ENCODE measurements around the gene MEIOB.

DNA sequence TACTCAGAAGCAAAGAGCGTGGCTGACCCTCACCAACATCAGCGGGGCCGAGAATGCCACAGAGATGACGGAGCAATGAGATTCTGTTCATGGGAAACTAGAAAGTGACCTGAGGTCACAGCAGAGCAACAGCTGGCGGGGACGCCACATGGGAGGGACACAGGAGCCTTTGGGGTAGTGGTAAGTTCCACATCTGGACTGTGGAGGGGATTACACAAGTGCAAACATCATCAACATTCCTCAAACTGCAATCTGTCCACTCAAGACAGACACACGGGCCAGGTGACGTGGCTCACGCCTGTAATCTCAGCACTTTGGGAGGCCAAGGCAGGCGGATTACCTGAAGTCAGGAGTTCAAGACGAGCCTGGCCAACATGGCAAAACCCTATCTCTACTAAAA lies 56.5 kb downstream of the MEIOB start:
- TF ChIP-seq EZH2 (IDR thresholded peaks at IDR 0.05; ENCODE audit: insufficient read depth, poor library complexity, severe bottlenecking) (no peak), EZH2phosphoT487 (IDR thresholded peaks at IDR 0.05; ENCODE audit: insufficient read depth, low read depth) (no peak)
